ENCODE results near the gene PODN. TPM values are rescaled to one million over a fixed set of nuclear protein-coding genes. Genes with fewer than 3 reads are reported as not detected.

The PODN gene
- total RNA-seq, 2 donors from 2014 or later, result 44.1 to 47.2 TPM

- H3K4me3 ChIP-seq, result no peak overlapping the region
- DNase-seq (ENCODE audit: low spot score), result no peak
- H3K27ac ChIP-seq, result no peak overlapping the region
- H3K36me3 ChIP-seq, result no peaks in the 10 kb centered on the region
- H3K27me3 ChIP-seq, result no peaks in the 10 kb centered on the region
- TF ChIP-seq CTCF (IDR thresholded peaks at IDR 0.05), result no peak
- H3K9me3 ChIP-seq, result no peaks in the 10 kb centered on the region
- H3K4me1 ChIP-seq, result no peaks in the 10 kb centered on the region
Measured at GRCh38 chr1:53031732-53032131, 30.3 kb upstream of the PODN start.

- Histone ChIP-seq H3K4me3 (no peak overlapping the region), H3K9me3 (no peaks in the 10 kb centered on the region), H3K27ac (no peak overlapping the region), H3K27me3 (no peaks in the 10 kb centered on the region), H3K36me3 (peaks cover 16% of the 10 kb centered on the region), H3K4me1 (no peaks in the 10 kb centered on the region)
- no peak for DNase-seq (ENCODE audit: low spot score)
- no peak for TF ChIP-seq CTCF (IDR thresholded peaks at IDR 0.05)
Measured at GRCh38 chr1:53037159-53037558, 24.9 kb upstream of the PODN start.

- Histone ChIP-seq H3K36me3 (peaks cover 16% of the 10 kb centered on the region), H3K9me3 (no peaks in the 10 kb centered on the region), H3K4me1 (no peaks in the 10 kb centered on the region), H3K27me3 (no peaks in the 10 kb centered on the region), H3K27ac (no peak overlapping the region), H3K4me3 (no peak overlapping the region)
- TF ChIP-seq CTCF (IDR thresholded peaks at IDR 0.05), result no peak
- DNase-seq (ENCODE audit: low spot score), result no peak
Measured at GRCh38 chr1:53038566-53038965, 23.4 kb upstream of the PODN start.

- no peaks in the 10 kb centered on the region for H3K27me3 ChIP-seq
- TF ChIP-seq CTCF (IDR thresholded peaks at IDR 0.05), result no peak
- H3K4me3 ChIP-seq, result no peak overlapping the region
- peaks cover 0 to 20% of the 10 kb centered on the region in 2 donors for H3K4me1 ChIP-seq
- DNase-seq (ENCODE audit: low spot score), result no peak
- no peaks in the 10 kb centered on the region for H3K9me3 ChIP-seq
- peaks cover 16% of the 10 kb centered on the region for H3K36me3 ChIP-seq
- no peak overlapping the region for H3K27ac ChIP-seq
Measured at GRCh38 chr1:53043271-53043670, 18.7 kb upstream of the PODN start.

GRCh38 chr1:53044926-53045325 lies 17.1 kb upstream of the PODN start:
- DNase-seq (ENCODE audit: low spot score), result no peak
- H3K4me1 ChIP-seq, result peaks cover 0 to 37% of the 10 kb centered on the region in 2 donors
- no peaks in the 10 kb centered on the region for H3K27me3 ChIP-seq
- no peak overlapping the region for H3K27ac ChIP-seq
- no peak for TF ChIP-seq CTCF (IDR thresholded peaks at IDR 0.05)
- no peak overlapping the region for H3K4me3 ChIP-seq
- peaks cover 3% of the 10 kb centered on the region for H3K36me3 ChIP-seq
- no peaks in the 10 kb centered on the region for H3K9me3 ChIP-seq

- peaks cover 0 to 44% of the 10 kb centered on the region in 2 donors for H3K4me1 ChIP-seq
- no peaks in the 10 kb centered on the region for H3K36me3 ChIP-seq
- H3K9me3 ChIP-seq, result no peaks in the 10 kb centered on the region
- DNase-seq (ENCODE audit: low spot score), result no peak
- no peak overlapping the region for H3K4me3 ChIP-seq
- TF ChIP-seq CTCF (IDR thresholded peaks at IDR 0.05), result no peak
- peak overlapping the region; percentile 67 to 76 for H3K27ac ChIP-seq
- no peaks in the 10 kb centered on the region for H3K27me3 ChIP-seq
Measured at GRCh38 chr1:53046930-53047329, 15.1 kb upstream of the PODN start.
